Pancreas (tissue), 10 donors: ENCODE measurements around the gene RNF224. TPM values are rescaled to one million over a fixed set of nuclear protein-coding genes. Genes with fewer than 3 reads are reported as not detected.
A peak's percentile ranks its signal among the peaks of the same experiment; 100 is the strongest.
"Not testable (repeated sequence)": the region's sequence is repeated elsewhere in the genome, so short reads cannot be mapped to it uniquely, and the experiment has no call there.

ENCODE experiments used
- ATAC-seq, 4 donors: fragments of 200-7000 bp; cut with Tn5 transposase; one replicate each; pipeline versions ENCODE4 v1.8.0 to v1.9.1; 2020; ENCODE audit warnings: mild to moderate bottlenecking in 4 of 4, moderate library complexity in 4 of 4
- DNase-seq, 6 donors: peaks; one replicate each; pipeline ENCODE4 v3.0.0-alpha.2; 2020
- FAIRE-seq: peaks from 2 replicates; lab custom pipeline; 2012; peaks lifted over from hg19 to GRCh38; lab: Jason Lieb, UNC
- H3K27ac ChIP-seq, 4 donors: fragments of 200-600 bp; sonication (generic); 1 replicate in 3 of 4; 2 replicates in 1 of 4; pipeline versions ENCODE4 v1.5.0 to v1.8.0; 2020
- H3K27me3 ChIP-seq, 4 donors: fragments of 200-600 bp; one replicate each; pipeline ENCODE4 v1.8.0; 2021
- H3K36me3 ChIP-seq, 3 donors: fragments of 200-600 bp; sonication (generic) in 1 of 3; one replicate each; pipeline versions ENCODE4 v1.5.0 to v1.8.0; 2020 to 2021
- H3K4me1 ChIP-seq, 3 donors: fragments of 200-600 bp; one replicate each; pipeline ENCODE4 v1.8.0; 2021
- H3K4me3 ChIP-seq, 4 donors: fragments of 200-600 bp; sonication (generic) in 2 of 4; one replicate each; pipeline versions ENCODE4 v1.5.0 to v1.8.0; 2020 to 2021
- H3K9me3 ChIP-seq, 4 donors: fragments of 200-600 bp; one replicate each; pipeline ENCODE4 v1.8.0; 2021
- WGBS, 2 donors: extraction: QIAGEN DNeasy Blood & Tissue Kit; methylation state at CpG; one replicate each; pipeline ENCODE4 v1.1.7; 2013; 5-methylcytosine and 5-hydroxymethylcytosine counted together
- intact Hi-C, 3 donors: fragments of 100-400 bp; cut with DNase I; formaldehyde crosslinking; loops; one replicate each; pipeline versions ENCODE4 v1.11.1 to v1.14.2; 2022
- polyA plus RNA-seq, 2 donors: library from polyadenylated mRNA; stranded (reverse); fragments of 200-250 nt; gene quantifications; one replicate each; pipeline ENCODE4 v1.2.3, GENCODE V29; 2013
- total RNA-seq, 6 donors: library from RNA; stranded (reverse); fragmentation: NEBNext Ultra II Directional in 4 of 6; extraction: Animal tissue kit (Norgen Biotek cat#: 25700) in 4 of 6; gene quantifications; one replicate each; pipeline versions ENCODE4 v1.2.1 to v1.2.4, GENCODE V29; 2021 to 2023
- TF ChIP-seq, protein P1 (sequence below), 4 donors: fragments of 200-600 bp; sonication (generic) in 3 of 4; IDR thresholded peaks; one replicate each; pipeline versions ENCODE4 v1.5.0 to v1.8.0; 2021; ENCODE audit warnings: antibody characterized with exemption in 4 of 4
- donor health status: healthy with polysubstance abuse.
- donor health status: DM: no; HTN: no; CAD: no; lungs with moderate emphysema.
- donor health status: DM: no; HTN: no; CAD: no.
- donor health status: control.
- donor health status: control.
- donor health status: Bipolar disorder and iron deficiency.
- donor health status: DM: yes; HTN: yes; CAD: no.
- donor health status: DM: no; HTN: no; CAD: no.
- donor health status: DM: no; HTN: no; CAD: no.
- donor health status: DM: yes; HTN: yes; CAD: no.

The RNF224 gene
- total and polyA plus RNA-seq, 8 donors, result 0.09 to 0.61 (median 0.61) TPM; not detected in 5

DNA sequence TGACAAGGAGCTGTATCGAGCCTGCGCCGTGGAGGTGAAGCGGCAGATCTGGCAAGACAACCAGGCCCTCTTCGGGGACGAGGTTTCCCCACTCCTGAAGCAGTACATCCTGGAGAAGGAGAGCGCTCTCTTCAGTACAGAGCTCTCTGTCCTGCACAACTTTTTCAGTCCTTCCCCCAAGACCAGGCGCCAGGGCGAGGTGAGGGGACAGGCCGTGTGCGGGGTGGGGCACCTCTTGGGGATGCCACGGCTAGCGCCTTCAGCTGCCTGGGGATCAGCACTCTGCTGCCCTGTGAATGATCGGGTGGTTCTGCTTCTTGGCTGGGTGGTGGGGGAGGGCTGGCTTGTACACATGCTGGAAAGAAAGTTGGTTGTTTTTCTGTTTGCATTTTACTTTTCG, 29.6 kb downstream of the RNF224 start:
- H3K27ac ChIP-seq, result no peak overlapping the region
- WGBS, 2 donors, result 88 to 90% methylated on average over 15 of the region's 15 CpGs
- DNase-seq (no peak), ATAC-seq (no peak), FAIRE-seq (no peak)
- TF ChIP-seq, protein P1, sequence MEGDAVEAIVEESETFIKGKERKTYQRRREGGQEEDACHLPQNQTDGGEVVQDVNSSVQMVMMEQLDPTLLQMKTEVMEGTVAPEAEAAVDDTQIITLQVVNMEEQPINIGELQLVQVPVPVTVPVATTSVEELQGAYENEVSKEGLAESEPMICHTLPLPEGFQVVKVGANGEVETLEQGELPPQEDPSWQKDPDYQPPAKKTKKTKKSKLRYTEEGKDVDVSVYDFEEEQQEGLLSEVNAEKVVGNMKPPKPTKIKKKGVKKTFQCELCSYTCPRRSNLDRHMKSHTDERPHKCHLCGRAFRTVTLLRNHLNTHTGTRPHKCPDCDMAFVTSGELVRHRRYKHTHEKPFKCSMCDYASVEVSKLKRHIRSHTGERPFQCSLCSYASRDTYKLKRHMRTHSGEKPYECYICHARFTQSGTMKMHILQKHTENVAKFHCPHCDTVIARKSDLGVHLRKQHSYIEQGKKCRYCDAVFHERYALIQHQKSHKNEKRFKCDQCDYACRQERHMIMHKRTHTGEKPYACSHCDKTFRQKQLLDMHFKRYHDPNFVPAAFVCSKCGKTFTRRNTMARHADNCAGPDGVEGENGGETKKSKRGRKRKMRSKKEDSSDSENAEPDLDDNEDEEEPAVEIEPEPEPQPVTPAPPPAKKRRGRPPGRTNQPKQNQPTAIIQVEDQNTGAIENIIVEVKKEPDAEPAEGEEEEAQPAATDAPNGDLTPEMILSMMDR (IDR thresholded peaks at IDR 0.05), result no peak
- H3K36me3 ChIP-seq, result no peaks in the 10 kb centered on the region
- intact Hi-C loops, result no loop called here
- H3K4me1 ChIP-seq, result peaks cover 3 to 17% (median 10%) of the 10 kb centered on the region in 3 donors
- H3K9me3 ChIP-seq, result no peaks in the 10 kb centered on the region
- no peaks in the 10 kb centered on the region for H3K27me3 ChIP-seq
- no peak overlapping the region for H3K4me3 ChIP-seq

DNA sequence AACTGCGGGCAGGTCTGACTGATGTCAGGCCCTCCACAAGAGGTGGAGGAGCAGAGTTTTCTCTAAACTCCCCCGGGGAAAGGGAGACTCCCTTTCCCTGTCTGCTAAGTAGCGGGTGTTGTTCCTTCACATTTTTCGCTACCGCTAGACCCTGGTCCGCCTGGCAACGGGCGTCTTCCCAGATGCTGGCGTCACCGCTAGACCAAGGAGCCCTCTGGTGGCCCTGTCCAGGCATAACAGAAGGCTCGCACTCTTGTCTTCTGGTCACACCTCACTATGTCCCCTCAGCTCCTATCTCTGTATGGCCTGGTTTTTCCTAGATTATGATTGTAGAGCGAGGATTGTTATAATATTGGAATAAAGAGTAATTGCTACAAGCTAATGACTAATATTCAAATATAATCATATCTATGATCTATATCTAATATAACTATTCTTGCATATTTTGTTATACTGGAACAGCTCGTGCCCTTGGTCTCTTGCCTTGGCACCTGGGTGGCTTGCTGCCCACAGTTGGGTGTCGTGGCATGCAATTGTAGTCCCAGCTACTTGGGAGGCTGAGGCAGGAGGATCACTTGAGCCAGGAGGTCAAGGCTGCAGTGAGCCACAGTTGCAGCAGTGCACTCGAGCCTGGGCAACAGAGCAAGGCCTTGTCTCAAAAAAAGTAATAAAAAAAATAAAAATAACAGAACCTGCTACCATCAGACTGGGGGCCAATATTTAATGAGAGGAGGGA, 35.0 kb downstream of the RNF224 start:
- H3K36me3 ChIP-seq, H3K4me3 ChIP-seq, H3K9me3 ChIP-seq, H3K4me1 ChIP-seq, intact Hi-C loops, H3K27me3 ChIP-seq, H3K27ac ChIP-seq, FAIRE-seq: not testable (repeated sequence)
- TF ChIP-seq, protein P1 (IDR thresholded peaks at IDR 0.05), result peak; percentile 25 to 45 (median 36)
- 26 to 31% methylated on average over 14 to 15 of the region's 15 CpGs for WGBS, 2 donors
- ATAC-seq, result peak; percentile 33 to 47 (median 46)
- peak in 3 of 6 donors; percentile 35 to 61 (median 54) for DNase-seq

DNA sequence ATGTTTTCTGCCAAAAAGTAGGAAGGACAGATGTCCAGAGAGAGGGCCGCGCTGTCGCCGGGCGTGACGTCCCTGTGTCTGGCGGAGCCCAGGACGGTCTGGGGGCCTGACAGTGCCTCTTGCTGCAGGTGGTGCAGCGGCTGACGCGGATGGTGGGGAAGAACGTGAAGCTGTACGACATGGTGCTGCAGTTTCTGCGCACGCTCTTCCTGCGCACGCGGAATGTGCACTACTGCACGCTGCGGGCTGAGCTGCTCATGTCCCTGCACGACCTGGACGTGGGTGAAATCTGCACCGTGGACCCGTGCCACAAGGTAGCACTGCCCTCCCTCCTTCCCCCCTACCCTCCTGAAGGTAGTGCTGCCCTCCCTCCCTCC, 35.6 kb downstream of the RNF224 start:
- Histone ChIP-seq H3K36me3 (peaks cover 0 to 5% (median 0%) of the 10 kb centered on the region in 3 donors), H3K4me3 (no peak overlapping the region), H3K9me3 (no peaks in the 10 kb centered on the region), H3K27me3 (no peaks in the 10 kb centered on the region), H3K4me1 (no peaks in the 10 kb centered on the region), H3K27ac (no peak overlapping the region)
- DNase-seq (peak in 2 of 6 donors; percentile 48 to 51), FAIRE-seq (no peak), ATAC-seq (peak in 3 of 4 donors; percentile 8 to 15 (median 9))
- WGBS, 2 donors, result 85 to 89% methylated on average over 24 of the region's 24 CpGs
- TF ChIP-seq, protein P1 (IDR thresholded peaks at IDR 0.05), result no peak
- intact Hi-C loops, result no loop called here

DNA sequence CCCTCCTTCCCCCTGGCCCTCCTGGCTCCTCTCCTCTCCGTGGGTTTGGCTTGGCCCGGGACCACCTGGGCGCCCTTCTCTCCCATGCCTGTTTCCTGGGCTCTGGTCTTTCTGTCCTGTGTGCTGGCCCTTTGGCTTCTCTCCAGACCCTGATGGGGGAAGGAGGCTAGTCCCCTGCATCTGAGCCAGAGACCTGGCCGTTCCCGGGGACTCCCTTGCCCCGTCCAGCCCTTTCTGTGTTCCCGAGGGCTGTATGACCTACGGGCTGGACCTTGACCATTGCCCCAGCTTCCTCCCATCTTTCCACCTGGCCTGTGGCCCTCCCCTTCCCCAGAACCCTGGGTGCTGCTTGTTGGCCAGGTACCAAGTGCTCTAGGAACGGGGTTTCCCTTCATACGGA, 36.2 kb downstream of the RNF224 start:
- DNase-seq (peak in 1 of 6 donors; percentile 42), ATAC-seq (no peak), FAIRE-seq (no peak)
- no peak overlapping the region for H3K4me3 ChIP-seq
- H3K9me3 ChIP-seq, result no peaks in the 10 kb centered on the region
- H3K4me1 ChIP-seq, result peaks cover 2 to 3% (median 2%) of the 10 kb centered on the region in 3 donors
- no peaks in the 10 kb centered on the region for H3K27me3 ChIP-seq
- 79 to 84% methylated on average over 10 of the region's 10 CpGs for WGBS, 2 donors
- intact Hi-C loops, result no loop called here
- TF ChIP-seq, protein P1 (IDR thresholded peaks at IDR 0.05), result no peak
- no peak overlapping the region for H3K27ac ChIP-seq
- peaks cover 0 to 5% (median 0%) of the 10 kb centered on the region in 3 donors for H3K36me3 ChIP-seq

DNA sequence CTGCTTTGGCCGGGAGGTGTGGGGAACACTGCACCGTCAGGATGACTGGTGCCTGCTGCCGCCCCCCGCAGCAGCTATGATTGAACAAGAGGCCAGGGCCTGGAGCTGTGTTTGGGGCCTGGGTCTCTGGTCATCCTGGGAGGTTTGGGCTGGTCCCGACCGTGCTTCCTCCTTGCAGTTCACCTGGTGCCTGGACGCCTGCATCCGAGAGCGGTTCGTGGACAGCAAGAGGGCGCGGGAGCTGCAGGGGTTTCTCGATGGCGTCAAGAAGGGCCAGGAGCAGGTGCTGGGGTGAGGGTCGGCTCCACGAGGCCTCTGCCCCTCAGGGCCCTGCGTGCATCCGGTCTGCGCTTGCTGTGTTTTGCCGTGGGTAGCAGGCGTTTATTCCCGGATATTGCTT, 36.8 kb downstream of the RNF224 start:
- Histone ChIP-seq H3K27me3 (no peaks in the 10 kb centered on the region), H3K27ac (no peak overlapping the region), H3K4me3 (no peak overlapping the region), H3K9me3 (no peaks in the 10 kb centered on the region), H3K36me3 (peaks cover 0 to 5% (median 0%) of the 10 kb centered on the region in 3 donors), H3K4me1 (peaks cover 7 to 8% (median 8%) of the 10 kb centered on the region in 3 donors)
- intact Hi-C loops, result no loop called here
- ATAC-seq, result no peak
- TF ChIP-seq, protein P1 (IDR thresholded peaks at IDR 0.05), result no peak
- 93 to 94% methylated on average over 22 of the region's 22 CpGs for WGBS, 2 donors
- peak in 1 of 6 donors; percentile 23 for DNase-seq
- no peak for FAIRE-seq
